H9 (cell line): ENCODE data around the gene HMBS. TPM values are rescaled to one million over a fixed set of nuclear protein-coding genes. Genes with fewer than 3 reads are reported as not detected.

Experiments
- DNase-seq: peaks from one replicate; pipeline ENCODE4 v3.0.0-alpha.2; 2017
- H2AFZ ChIP-seq: one replicate; pipeline ENCODE4 v1.6.1; 2013; ENCODE audit warnings: mild to moderate bottlenecking, low read length, control low read depth, moderate library complexity
- H2AK5ac ChIP-seq: 2 replicates; pipeline ENCODE4 v1.6.1; 2013; ENCODE audit warnings: low read length, control low read depth, mixed read lengths; ENCODE audit not compliant: insufficient read length
- H2BK120ac ChIP-seq: one replicate; pipeline ENCODE4 v1.6.1; 2013; ENCODE audit warnings: low read depth, mild to moderate bottlenecking, low read length, control low read depth, inconsistent platforms; ENCODE audit not compliant: poor library complexity, severe bottlenecking
- H2BK12ac ChIP-seq: 2 replicates; pipeline ENCODE4 v1.6.1; 2013; ENCODE audit warnings: low read length, control low read depth, mixed read lengths, low read depth; ENCODE audit not compliant: insufficient read length
- H2BK15ac ChIP-seq: 2 replicates; pipeline ENCODE4 v1.6.1; 2013; ENCODE audit warnings: low read depth, low read length, control low read depth
- H2BK20ac ChIP-seq: one replicate; pipeline ENCODE4 v1.6.1; 2013; ENCODE audit warnings: low read depth, mild to moderate bottlenecking, low read length, control low read depth, inconsistent platforms; ENCODE audit not compliant: poor library complexity, severe bottlenecking
- H2BK5ac ChIP-seq: 2 replicates; pipeline ENCODE4 v1.6.1; 2013; ENCODE audit warnings: low read length, control low read depth, mixed read lengths; ENCODE audit not compliant: insufficient read length
- H3K14ac ChIP-seq: 2 replicates; pipeline ENCODE4 v1.6.1; 2013; ENCODE audit warnings: low read length, control low read depth; ENCODE audit not compliant: insufficient read depth
- H3K18ac ChIP-seq: 2 replicates; pipeline ENCODE4 v1.6.1; 2013; ENCODE audit warnings: low read depth, mild to moderate bottlenecking, mixed read lengths, low read length, control low read depth; ENCODE audit not compliant: insufficient read length
- H3K23ac ChIP-seq: 2 replicates; pipeline ENCODE4 v1.6.1; 2013; ENCODE audit warnings: low read length, control low read depth, mixed read lengths, low read depth; ENCODE audit not compliant: insufficient read length
- H3K23me2 ChIP-seq: 2 replicates; pipeline ENCODE4 v1.6.1; 2013; ENCODE audit warnings: low read depth, mild to moderate bottlenecking, mixed read lengths, low read length, control low read depth; ENCODE audit not compliant: insufficient read length, poor library complexity, severe bottlenecking
- H3K27ac ChIP-seq: 2 replicates; pipeline ENCODE4 v1.5.1; 2013; ENCODE audit warnings: low read length, control low read depth, mixed read lengths, low read depth; ENCODE audit not compliant: insufficient read length
- H3K27me3 ChIP-seq: 2 replicates; pipeline ENCODE4 v1.6.1; 2013; ENCODE audit warnings: low read length, control low read depth, inconsistent platforms; ENCODE audit not compliant: insufficient read depth
- H3K4ac ChIP-seq: 2 replicates; pipeline ENCODE4 v1.6.1; 2013; ENCODE audit warnings: low read depth, mild to moderate bottlenecking, control low read depth, inconsistent platforms, low read length, moderate library complexity
- H3K4me1 ChIP-seq: 2 replicates; pipeline ENCODE4 v1.6.1; 2013; ENCODE audit warnings: low read length, control low read depth, inconsistent platforms; ENCODE audit not compliant: insufficient read depth
- H3K4me2 ChIP-seq: 2 replicates; pipeline ENCODE4 v1.6.1; 2013; ENCODE audit warnings: low read length, control low read depth, mixed read lengths; ENCODE audit not compliant: insufficient read length, insufficient read depth
- H3K56ac ChIP-seq: 2 replicates; pipeline ENCODE4 v1.6.1; 2013; ENCODE audit warnings: low read depth, mild to moderate bottlenecking, mixed read lengths, low read length, control low read depth; ENCODE audit not compliant: insufficient read length
- H3K79me1 ChIP-seq: 2 replicates; pipeline ENCODE4 v1.6.1; 2013; ENCODE audit warnings: low read depth, mild to moderate bottlenecking, moderate library complexity, low read length, control low read depth, inconsistent platforms; ENCODE audit not compliant: insufficient read depth, poor library complexity, severe bottlenecking
- H3K79me2 ChIP-seq: 2 replicates; pipeline ENCODE4 v1.6.1; 2013; ENCODE audit warnings: low read length, control low read depth, inconsistent platforms; ENCODE audit not compliant: insufficient read depth
- H3K9ac ChIP-seq: 2 replicates; pipeline ENCODE4 v1.6.1; 2013; ENCODE audit warnings: low read length, control low read depth, mixed read lengths; ENCODE audit not compliant: insufficient read length; ENCODE audit errors: extremely low read depth
- H3K9me3 ChIP-seq: one replicate; pipeline ENCODE4 v1.6.1; 2013; ENCODE audit warnings: low read depth, low read length, inconsistent platforms; ENCODE audit not compliant: control insufficient read depth
- H3T11ph ChIP-seq: one replicate; pipeline ENCODE4 v1.6.1; 2013; ENCODE audit warnings: mild to moderate bottlenecking, low read length, control low read depth, inconsistent platforms
- H4K20me1 ChIP-seq: one replicate; pipeline ENCODE4 v1.6.1; 2013; ENCODE audit not compliant: control insufficient read depth, insufficient read length, insufficient read depth
- H4K5ac ChIP-seq: 2 replicates; pipeline ENCODE4 v1.6.1; 2013; ENCODE audit warnings: low read depth, mild to moderate bottlenecking, mixed read lengths, low read length, control low read depth; ENCODE audit not compliant: insufficient read length
- H4K8ac ChIP-seq: replicated peaks from 2 replicates; pipeline ENCODE4 v1.6.1; 2013; ENCODE audit warnings: low read length, control low read depth, mixed read lengths, low read depth; ENCODE audit not compliant: insufficient read length
- H4K91ac ChIP-seq: 2 replicates; pipeline ENCODE4 v1.6.1; 2013; ENCODE audit warnings: low read depth, mild to moderate bottlenecking, moderate library complexity, mixed read lengths, low read length, control low read depth; ENCODE audit not compliant: insufficient read length
- H3K27ac Mint-ChIP-seq, 3 experiments: 2 replicates in 2 of 3; 3 replicates in 1 of 3; pipeline ENCODE4 v1.8.0; 2020 to 2021; ENCODE audit warnings: mixed read lengths in 3 of 3, mild to moderate bottlenecking in 1 of 3, moderate library complexity in 1 of 3
- H3K27me3 Mint-ChIP-seq: 2 replicates; pipeline ENCODE4 v1.8.0; 2021; ENCODE audit warnings: low read depth, mild to moderate bottlenecking, moderate library complexity, mixed read lengths
- H3K36me3 Mint-ChIP-seq, 3 experiments: 2 replicates in 2 of 3; 3 replicates in 1 of 3; pipeline ENCODE4 v1.8.0; 2020 to 2021; ENCODE audit warnings: low read depth in 3 of 3, mixed read lengths in 3 of 3; ENCODE audit not compliant: insufficient read depth in 1 of 3
- H3K4me1 Mint-ChIP-seq, 2 experiments: 2 replicates each; pipeline ENCODE4 v1.8.0; 2020; ENCODE audit warnings: mixed read lengths in 2 of 2
- H3K4me3 Mint-ChIP-seq, 2 experiments: 2 replicates in 1 of 2; 3 replicates in 1 of 2; pipeline ENCODE4 v1.8.0; 2020 to 2021; ENCODE audit warnings: mild to moderate bottlenecking in 2 of 2, mixed read lengths in 2 of 2, moderate library complexity in 1 of 2
- H3K9me3 Mint-ChIP-seq, 2 experiments: 2 replicates in 1 of 2; 3 replicates in 1 of 2; pipeline ENCODE4 v1.8.0; 2020; ENCODE audit warnings: mild to moderate bottlenecking in 2 of 2, mixed read lengths in 2 of 2, moderate library complexity in 1 of 2
- WGBS: extraction: QIAGEN DNeasy Blood & Tissue Kit; methylation state at CpG from one replicate; pipeline ENCODE4 v1.1.7; 2013; ENCODE audit warnings: missing lambda C conversion rate, low lambda C conversion rate, mixed read lengths; ENCODE audit not compliant: insufficient read length; ENCODE audit errors: extremely low coverage; 5-methylcytosine and 5-hydroxymethylcytosine counted together
- total RNA-seq: library from RNA; stranded (reverse); gene quantifications from 2 replicates; pipeline ENCODE4 v1.2.1, GENCODE V29; 2021
- TF ChIP-seq, protein P1 (sequence below): fragments of 200-600 bp; sonication (generic); conservative IDR thresholded peaks from 3 replicates; pipeline ENCODE4 v1.8.0; 2021; ENCODE audit warnings: antibody characterized with exemption, mild to moderate bottlenecking

HMBS gene
- total RNA-seq, 1 experiment from 2014 or later: 57.7 TPM

DNA sequence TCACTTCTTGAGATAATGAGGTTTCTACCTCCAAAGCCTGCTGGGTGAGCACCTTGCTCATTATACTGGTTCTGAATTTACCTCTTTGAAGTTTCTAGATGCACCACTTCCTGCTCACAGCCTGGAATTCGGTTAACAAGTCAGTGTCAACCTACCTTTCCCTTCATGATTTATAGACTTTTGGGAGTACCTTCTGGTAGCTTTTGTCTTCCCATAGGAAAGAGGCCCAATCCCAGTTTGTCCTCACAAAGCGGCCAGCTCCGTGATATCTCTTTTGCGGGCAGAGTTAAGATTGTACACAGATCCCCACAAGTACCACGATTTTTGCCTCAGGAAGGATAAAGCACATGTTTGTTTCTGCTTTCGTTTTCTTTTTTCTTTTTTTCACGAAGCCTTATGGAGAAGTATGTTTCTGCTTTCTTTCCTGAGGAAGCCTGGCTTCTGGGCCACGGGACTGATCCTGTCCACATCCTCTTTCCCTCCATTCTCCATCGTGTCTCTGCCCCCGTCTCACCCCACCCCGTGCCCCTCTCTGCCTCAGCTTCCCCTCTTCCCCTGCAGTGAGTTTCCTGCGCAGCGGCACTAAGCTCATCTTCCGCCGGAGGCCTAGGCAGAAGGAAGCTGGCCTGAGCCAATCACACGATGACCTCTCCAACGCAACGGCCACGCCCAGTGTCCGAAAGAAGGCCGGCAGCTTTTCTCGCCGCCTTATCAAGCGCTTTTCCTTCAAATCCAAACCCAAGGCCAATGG is 31.0 kb downstream of the HMBS start:
- no peak overlapping the region for H3K4me2 ChIP-seq
- no peaks in the 10 kb centered on the region for H3K4me1 ChIP-seq
- H3K9me3 ChIP-seq: no peaks in the 10 kb centered on the region
- H2AK5ac ChIP-seq: no peak overlapping the region
- no peaks in the 10 kb centered on the region; a peak in 1 of 5 replicates for H3K9me3 Mint-ChIP-seq
- peak; percentile 59 for DNase-seq
- H3K79me2 ChIP-seq: no peaks in the 10 kb centered on the region
- no peak overlapping the region for H2BK20ac ChIP-seq
- H3K79me1 ChIP-seq: no peaks in the 10 kb centered on the region
- TF ChIP-seq, protein P1, sequence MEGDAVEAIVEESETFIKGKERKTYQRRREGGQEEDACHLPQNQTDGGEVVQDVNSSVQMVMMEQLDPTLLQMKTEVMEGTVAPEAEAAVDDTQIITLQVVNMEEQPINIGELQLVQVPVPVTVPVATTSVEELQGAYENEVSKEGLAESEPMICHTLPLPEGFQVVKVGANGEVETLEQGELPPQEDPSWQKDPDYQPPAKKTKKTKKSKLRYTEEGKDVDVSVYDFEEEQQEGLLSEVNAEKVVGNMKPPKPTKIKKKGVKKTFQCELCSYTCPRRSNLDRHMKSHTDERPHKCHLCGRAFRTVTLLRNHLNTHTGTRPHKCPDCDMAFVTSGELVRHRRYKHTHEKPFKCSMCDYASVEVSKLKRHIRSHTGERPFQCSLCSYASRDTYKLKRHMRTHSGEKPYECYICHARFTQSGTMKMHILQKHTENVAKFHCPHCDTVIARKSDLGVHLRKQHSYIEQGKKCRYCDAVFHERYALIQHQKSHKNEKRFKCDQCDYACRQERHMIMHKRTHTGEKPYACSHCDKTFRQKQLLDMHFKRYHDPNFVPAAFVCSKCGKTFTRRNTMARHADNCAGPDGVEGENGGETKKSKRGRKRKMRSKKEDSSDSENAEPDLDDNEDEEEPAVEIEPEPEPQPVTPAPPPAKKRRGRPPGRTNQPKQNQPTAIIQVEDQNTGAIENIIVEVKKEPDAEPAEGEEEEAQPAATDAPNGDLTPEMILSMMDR: no peak
- no peak overlapping the region for H4K5ac ChIP-seq
- H3K4me1 Mint-ChIP-seq: peaks cover 13 to 22% of the 10 kb centered on the region in 2 experiments
- H3K27ac ChIP-seq: no peak overlapping the region
- no peaks in the 10 kb centered on the region; a peak in 2 of 7 replicates for H3K36me3 Mint-ChIP-seq
- no peak overlapping the region for H2BK120ac ChIP-seq
- H3K23me2 ChIP-seq: peaks cover 2% of the 10 kb centered on the region
- no peaks in the 10 kb centered on the region for H4K20me1 ChIP-seq
- no peak overlapping the region for H4K8ac ChIP-seq
- no peak overlapping the region for H3T11ph ChIP-seq
- H3K9ac ChIP-seq: no peak overlapping the region
- no peaks in the 10 kb centered on the region; the same call in 1 of the 2 replicates for H3K27me3 Mint-ChIP-seq
- H4K91ac ChIP-seq: no peak overlapping the region
- no peak overlapping the region for H3K4ac ChIP-seq
- no peak overlapping the region for H2BK12ac ChIP-seq
- H2AFZ ChIP-seq: no peak overlapping the region
- WGBS: no CpG with 5 or more reads among the region's 24 CpGs
- H3K4me3 Mint-ChIP-seq: peak overlapping the region in 1 of 2 experiments; percentile 25; a peak in 1 of 5 replicates
- H3K18ac ChIP-seq: no peak overlapping the region
- no peak overlapping the region for H3K14ac ChIP-seq
- H2BK5ac ChIP-seq: no peak overlapping the region
- no peak overlapping the region for H3K23ac ChIP-seq
- no peak overlapping the region for H3K27ac Mint-ChIP-seq
- no peak overlapping the region for H2BK15ac ChIP-seq
- no peak overlapping the region for H3K56ac ChIP-seq
- no peaks in the 10 kb centered on the region for H3K27me3 ChIP-seq
